GM10248 (cell line): ENCODE measurements around the gene CFTR.

ENCODE experiments used
- CTCF ChIA-PET: fragments of 300-600 bp; sonication (Branson Sonifier 250); formaldehyde crosslinking; extraction: SDS; loops from one replicate; lab custom pipeline; 2021; ENCODE audit warnings: antibody characterized with exemption; lab: Yijun Ruan, JAX
- POLR2A ChIA-PET: fragments of 350-650 bp; sonication (Branson Sonifier 250); formaldehyde crosslinking; extraction: SDS; loops from one replicate; lab custom pipeline; 2020; ENCODE audit warnings: antibody characterized with exemption; lab: Yijun Ruan, JAX
- DNase-seq: peaks from one replicate; pipeline ENCODE4 v3.0.0; 2012; ENCODE audit errors: extremely low spot score
- CTCF ChIP-seq: IDR thresholded peaks from 2 replicates; pipeline ENCODE4 v1.5.1; 2012; ENCODE audit warnings: mild to moderate bottlenecking, low read depth; ENCODE audit errors: extremely low read depth, missing control alignments, control extremely low read depth

Gene CFTR

GRCh38 chr7:117656806-117657205 lies 177.0 kb downstream of the CFTR start:
- no peak for TF ChIP-seq CTCF
- POLR2A ChIA-PET: no interaction called here
- CTCF ChIA-PET: interaction anchor here (0.8 to 1.2 kb wide), 2 partner anchors 11 to 198 kb away, joined by 3 read pairs; no protein-coding TSS in a partner anchor
- DNase-seq: no peak

GRCh38 chr7:117659531-117660011 lies 179.7 kb downstream of the CFTR start:
- no peak for DNase-seq
- TF ChIP-seq CTCF: no peak
- CTCF ChIA-PET: no interaction called here
- POLR2A ChIA-PET: no interaction called here

GRCh38 chr7:117661328-117661727 lies 181.5 kb downstream of the CFTR start:
- ChIA-PET CTCF (interaction anchor here (0.6 to 1.4 kb wide), 2 partner anchors 8 to 15 kb away, joined by 3 read pairs; no protein-coding TSS in a partner anchor), POLR2A (interaction anchor here (0.6 kb wide), 1 partner anchor 66 kb away, joined by 7 read pairs; no protein-coding TSS in a partner anchor)
- no peak for TF ChIP-seq CTCF
- no peak for DNase-seq

GRCh38 chr7:117664047-117664446 lies 184.2 kb downstream of the CFTR start:
- DNase-seq: no peak
- CTCF ChIA-PET: no interaction called here
- POLR2A ChIA-PET: no interaction called here
- no peak for TF ChIP-seq CTCF

- CTCF ChIA-PET: no interaction called here
- no peak for TF ChIP-seq CTCF
Measured at GRCh38 chr7:117665368-117665767, 185.5 kb downstream of the CFTR start.

GRCh38 chr7:117666031-117666430 lies 186.2 kb downstream of the CFTR start:
- DNase-seq: no peak
- CTCF ChIA-PET: no interaction called here
- POLR2A ChIA-PET: no interaction called here
- TF ChIP-seq CTCF: no peak

More at GRCh38 chr7:117665368-117665767, 185.5 kb downstream of the CFTR start:
- POLR2A ChIA-PET: no interaction called here
- no peak for DNase-seq

- TF ChIP-seq CTCF: no peak
- ChIA-PET CTCF (interaction anchor here (1.2 to 1.6 kb wide), 2 partner anchors 10 to 14 kb away, joined by 4 to 8 read pairs; no protein-coding TSS in a partner anchor), POLR2A (no interaction called here)
- DNase-seq: no peak
Measured at GRCh38 chr7:117666689-117667088, 186.9 kb downstream of the CFTR start.
